ENCODE measurements around the gene TMEM181. TPM values are rescaled to one million over a fixed set of nuclear protein-coding genes. Genes with fewer than 3 reads are reported as not detected.

TMEM181 gene
- total RNA-seq, 1 experiment from 2014 or later: 31.6 TPM

DNA sequence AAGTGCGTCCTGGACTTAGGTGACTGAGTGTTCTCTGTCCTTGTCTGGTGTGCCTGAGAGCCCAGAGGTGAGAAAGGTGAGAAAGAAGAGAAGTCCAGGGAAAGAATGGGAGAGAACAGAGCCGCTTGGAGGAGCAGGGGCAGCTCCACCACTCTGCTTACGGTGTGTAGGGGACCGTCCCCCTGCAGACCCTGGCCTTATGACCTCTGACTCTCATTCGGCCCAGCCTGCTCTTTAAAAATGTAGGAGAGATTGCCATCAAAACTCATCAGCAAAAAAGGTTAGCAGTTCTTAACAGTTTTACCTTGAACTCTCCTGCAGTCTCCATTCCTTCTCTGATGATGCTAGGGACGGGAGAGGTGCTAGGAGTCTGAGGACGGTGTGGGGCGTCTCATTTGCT lies 2.0 kb downstream of the TMEM181 start:
- intact Hi-C loops (cut with micrococcal nuclease; ENCODE audit: unreplicated experiment): no loop called here
- no peaks in the 10 kb centered on the region for H3K36me3 ChIP-seq (ENCODE audit: insufficient read depth, low read length, poor library complexity, severe bottlenecking)
- no TSS peak for BruUV-seq (replicated peaks)
- H3K4me1 ChIP-seq (ENCODE audit: insufficient read depth, low read length, poor library complexity, severe bottlenecking): peaks cover 15% of the 10 kb centered on the region
- no peak overlapping the region for H3K27ac ChIP-seq (ENCODE audit: low read depth, low read length, poor library complexity, severe bottlenecking)
- ChIA-PET CTCF (no interaction called here), POLR2A (ENCODE audit: low non-redundant PET) (no interaction called here)
- TF ChIP-seq EZH2 (IDR thresholded peaks at IDR 0.05; ENCODE audit: borderline replicate concordance, low read depth, low read length, poor library complexity, severe bottlenecking): no peak
- TF ChIP-seq, protein P1, sequence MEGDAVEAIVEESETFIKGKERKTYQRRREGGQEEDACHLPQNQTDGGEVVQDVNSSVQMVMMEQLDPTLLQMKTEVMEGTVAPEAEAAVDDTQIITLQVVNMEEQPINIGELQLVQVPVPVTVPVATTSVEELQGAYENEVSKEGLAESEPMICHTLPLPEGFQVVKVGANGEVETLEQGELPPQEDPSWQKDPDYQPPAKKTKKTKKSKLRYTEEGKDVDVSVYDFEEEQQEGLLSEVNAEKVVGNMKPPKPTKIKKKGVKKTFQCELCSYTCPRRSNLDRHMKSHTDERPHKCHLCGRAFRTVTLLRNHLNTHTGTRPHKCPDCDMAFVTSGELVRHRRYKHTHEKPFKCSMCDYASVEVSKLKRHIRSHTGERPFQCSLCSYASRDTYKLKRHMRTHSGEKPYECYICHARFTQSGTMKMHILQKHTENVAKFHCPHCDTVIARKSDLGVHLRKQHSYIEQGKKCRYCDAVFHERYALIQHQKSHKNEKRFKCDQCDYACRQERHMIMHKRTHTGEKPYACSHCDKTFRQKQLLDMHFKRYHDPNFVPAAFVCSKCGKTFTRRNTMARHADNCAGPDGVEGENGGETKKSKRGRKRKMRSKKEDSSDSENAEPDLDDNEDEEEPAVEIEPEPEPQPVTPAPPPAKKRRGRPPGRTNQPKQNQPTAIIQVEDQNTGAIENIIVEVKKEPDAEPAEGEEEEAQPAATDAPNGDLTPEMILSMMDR (conservative IDR thresholded peaks at IDR 0.05; ENCODE audit: low read depth, low read length): no peak
- no peaks in the 10 kb centered on the region for H3K9me3 ChIP-seq (ENCODE audit: low read depth, low read length, poor library complexity, severe bottlenecking)
- no peaks in the 10 kb centered on the region for H3K27me3 ChIP-seq (replicated peaks; ENCODE audit: insufficient read depth, low read depth, low read length, poor library complexity)
- no peak for DNase-seq (ENCODE audit: low spot score)
- no peak overlapping the region for H3K4me3 ChIP-seq (ENCODE audit: low read depth, low read length, poor library complexity, severe bottlenecking)

DNA sequence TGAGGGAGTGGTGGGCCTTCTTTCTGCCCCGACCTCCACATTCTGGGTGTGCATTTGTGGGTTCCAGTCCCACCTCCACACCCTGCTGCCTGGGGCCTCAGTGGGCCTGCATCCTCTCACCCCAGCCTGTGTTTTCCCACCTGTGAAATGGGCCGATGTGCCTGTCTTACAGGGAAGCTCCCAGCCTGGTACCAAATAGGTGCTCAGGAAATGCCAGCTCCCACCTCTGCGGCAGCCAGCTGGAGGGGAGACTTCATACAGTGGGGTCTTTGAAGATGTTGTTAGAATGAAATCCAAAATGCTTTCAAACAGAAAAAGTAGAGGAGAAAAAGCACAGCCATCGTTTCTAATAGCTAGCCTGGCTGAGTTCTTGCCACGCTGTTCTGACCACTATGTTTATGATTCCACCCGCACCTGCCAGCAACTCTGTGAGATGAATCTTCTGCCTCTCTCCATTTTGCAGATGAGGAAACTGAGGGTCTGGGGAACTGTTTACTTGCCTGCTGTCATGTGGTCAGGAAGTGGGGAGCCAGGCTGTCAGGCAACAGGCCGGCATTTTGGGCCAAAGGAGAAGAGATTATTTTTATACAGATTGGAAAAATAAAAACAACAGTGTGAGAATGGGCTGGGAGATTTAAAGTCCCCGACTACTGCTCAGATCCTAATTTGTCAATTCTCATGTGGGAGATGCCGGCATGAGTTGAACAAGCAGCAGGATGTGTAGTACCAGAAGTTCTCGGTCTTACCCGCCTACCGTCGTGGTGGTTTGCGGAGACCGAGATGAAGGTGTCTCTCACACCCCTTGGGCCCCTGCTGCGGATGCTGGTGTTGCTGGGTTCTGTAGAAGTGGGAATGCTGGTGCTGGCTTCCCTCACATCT lies 4.6 kb downstream of the TMEM181 start:
- H3K27ac ChIP-seq (ENCODE audit: low read depth, low read length, poor library complexity, severe bottlenecking): no peak overlapping the region
- no peak for DNase-seq (ENCODE audit: low spot score)
- ChIA-PET POLR2A (ENCODE audit: low non-redundant PET) (no interaction called here), CTCF (no interaction called here)
- TF ChIP-seq EZH2 (IDR thresholded peaks at IDR 0.05; ENCODE audit: borderline replicate concordance, low read depth, low read length, poor library complexity, severe bottlenecking): no peak
- TF ChIP-seq, protein P1 (conservative IDR thresholded peaks at IDR 0.05; ENCODE audit: low read depth, low read length): no peak
- no peak overlapping the region for H3K4me3 ChIP-seq (ENCODE audit: low read depth, low read length, poor library complexity, severe bottlenecking)
- intact Hi-C loops (cut with micrococcal nuclease; ENCODE audit: unreplicated experiment): no loop called here
- BruUV-seq (replicated peaks): no TSS peak
- no peaks in the 10 kb centered on the region for H3K27me3 ChIP-seq (replicated peaks; ENCODE audit: insufficient read depth, low read depth, low read length, poor library complexity)
- peaks cover 10% of the 10 kb centered on the region for H3K4me1 ChIP-seq (ENCODE audit: insufficient read depth, low read length, poor library complexity, severe bottlenecking)
- H3K9me3 ChIP-seq (ENCODE audit: low read depth, low read length, poor library complexity, severe bottlenecking): no peaks in the 10 kb centered on the region
- H3K36me3 ChIP-seq (ENCODE audit: insufficient read depth, low read length, poor library complexity, severe bottlenecking): no peaks in the 10 kb centered on the region

DNA sequence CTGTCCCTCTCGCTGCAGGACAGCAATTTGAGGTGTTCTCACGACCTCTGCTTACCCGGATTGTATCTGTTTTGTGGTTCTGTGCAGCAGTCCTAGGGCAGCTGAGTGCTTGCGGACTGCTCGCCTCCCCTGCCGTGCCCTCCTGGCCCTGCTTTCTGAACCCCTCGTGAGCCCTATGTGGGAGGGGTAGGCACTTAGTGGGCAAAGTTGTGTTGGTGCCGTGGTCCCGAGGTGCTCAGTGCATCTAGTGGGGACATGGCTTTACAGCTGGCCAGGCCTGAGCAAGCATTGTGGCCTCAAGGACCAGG lies 5.2 kb downstream of the TMEM181 start:
- CTCF ChIA-PET: no interaction called here

More for the DNA sequence above, 5.2 kb downstream of the TMEM181 start:
- BruUV-seq (replicated peaks): no TSS peak
- Histone ChIP-seq H3K27me3 (replicated peaks; ENCODE audit: insufficient read depth, low read depth, low read length, poor library complexity) (no peaks in the 10 kb centered on the region), H3K4me3 (ENCODE audit: low read depth, low read length, poor library complexity, severe bottlenecking) (no peak overlapping the region), H3K36me3 (ENCODE audit: insufficient read depth, low read length, poor library complexity, severe bottlenecking) (no peaks in the 10 kb centered on the region), H3K27ac (ENCODE audit: low read depth, low read length, poor library complexity, severe bottlenecking) (no peak overlapping the region), H3K4me1 (ENCODE audit: insufficient read depth, low read length, poor library complexity, severe bottlenecking) (peaks cover 9% of the 10 kb centered on the region), H3K9me3 (ENCODE audit: low read depth, low read length, poor library complexity, severe bottlenecking) (no peaks in the 10 kb centered on the region)
- POLR2A ChIA-PET (ENCODE audit: low non-redundant PET): no interaction called here
- intact Hi-C loops (cut with micrococcal nuclease; ENCODE audit: unreplicated experiment): no loop called here
- TF ChIP-seq, protein P1 (conservative IDR thresholded peaks at IDR 0.05; ENCODE audit: low read depth, low read length): no peak
- no peak for TF ChIP-seq EZH2 (IDR thresholded peaks at IDR 0.05; ENCODE audit: borderline replicate concordance, low read depth, low read length, poor library complexity, severe bottlenecking)
- no peak for DNase-seq (ENCODE audit: low spot score)
